NOMO-1 (cell line): ENCODE results near the gene SMIM7.

ENCODE experiments used
- DNase-seq, 2 experiments: peaks; one replicate each; lab custom pipeline; 2025; ENCODE audit not compliant: unreplicated experiment in 2 of 2; lab: John Stamatoyannopoulos, UW

Gene SMIM7

DNA sequence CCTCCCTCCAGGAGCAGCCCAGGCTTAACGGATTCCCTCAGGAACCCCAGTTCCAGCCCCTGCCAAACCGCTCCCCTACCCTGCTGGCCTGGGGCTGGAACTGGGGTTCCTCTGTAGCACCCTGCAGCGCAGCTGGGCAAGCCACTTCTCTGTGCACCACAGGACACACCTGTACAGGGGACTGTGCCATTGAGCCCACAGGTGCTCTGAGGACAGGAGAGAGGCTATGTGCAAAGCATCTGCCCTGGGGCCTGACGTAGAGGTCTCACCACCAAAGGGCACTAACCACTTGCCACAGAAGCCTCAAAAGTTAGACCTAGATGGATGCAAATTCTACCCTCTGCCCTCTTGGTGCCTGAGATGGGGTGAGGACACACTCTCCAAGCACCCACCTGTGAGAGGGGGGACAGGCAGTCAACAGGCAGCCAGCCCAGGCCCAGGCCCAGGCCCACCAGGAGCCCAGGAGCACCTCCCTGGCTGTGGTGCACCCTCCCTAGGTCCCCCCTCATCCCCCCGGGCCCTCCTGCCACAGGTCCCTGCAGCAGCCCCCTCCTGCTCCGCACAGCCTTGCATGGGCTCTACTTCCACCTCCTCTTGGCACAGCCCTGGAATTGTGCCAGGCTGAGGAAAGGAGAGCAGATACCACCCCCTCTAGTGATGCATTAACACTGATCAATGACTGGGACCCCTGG, 60.1 kb downstream of the SMIM7 start:
- no peak for DNase-seq

GRCh38 chr19:16598848-16599247, 61.1 kb downstream of the SMIM7 start:
- no peak for DNase-seq

GRCh38 chr19:16596399-16596798, 63.5 kb downstream of the SMIM7 start:
- no peak for DNase-seq
